Choroid plexus epithelial cell (primary cell): ENCODE measurements around the gene FGF19.

Experiments used
- DNase-seq: peaks from one replicate; pipeline ENCODE4 v3.0.0-alpha.2; 2010; ENCODE audit warnings: low read depth
- H3K4me3 ChIP-seq: 2 replicates; pipeline ENCODE4 v1.5.1; 2011; ENCODE audit warnings: low read depth, mild to moderate bottlenecking, control low read depth, low read length, moderate library complexity
- CTCF ChIP-seq: conservative IDR thresholded peaks from 2 replicates; pipeline ENCODE4 v1.5.1; 2011; ENCODE audit warnings: low read depth, mild to moderate bottlenecking, control low read depth, inconsistent platforms, low read length, moderate library complexity

FGF19 gene

GRCh38 chr11:69703768-69704507 is at the start of gene FGF19:
Gene FGF19, minus strand, starts transcription at chr11:69704022. Its CDS starts 146 bp downstream, at chr11:69703876.
- no peak within 1 kb of the TSS for H3K4me3 ChIP-seq
- DNase-seq = no peak
- no peak for TF ChIP-seq CTCF

GRCh38 chr11:69752890-69753289 is 49.1 kb upstream of the FGF19 start:
- DNase-seq = no peak
- no peak overlapping the region for H3K4me3 ChIP-seq
- TF ChIP-seq CTCF = no peak

- no peak for DNase-seq
- H3K4me3 ChIP-seq = no peak overlapping the region
- TF ChIP-seq CTCF = no peak
Observed at GRCh38 chr11:69750875-69751597, 47.2 kb upstream of the FGF19 start.

GRCh38 chr11:69750108-69750850 is 46.5 kb upstream of the FGF19 start:
- no peak for DNase-seq
- TF ChIP-seq CTCF = no peak
- no peak overlapping the region for H3K4me3 ChIP-seq

GRCh38 chr11:69748637-69749036 is 44.8 kb upstream of the FGF19 start:
- DNase-seq = no peak
- no peak for TF ChIP-seq CTCF
- H3K4me3 ChIP-seq = no peak overlapping the region

- TF ChIP-seq CTCF = no peak
- DNase-seq = no peak
- H3K4me3 ChIP-seq = no peak overlapping the region
Observed at GRCh38 chr11:69746752-69747742, 43.2 kb upstream of the FGF19 start.
